IMR-90 (cell line): Measurements from ENCODE around the gene IMPG2. TPM values are rescaled to one million over a fixed set of nuclear protein-coding genes. Genes with fewer than 3 reads are reported as not detected.

Experiments
- ATAC-seq: fragments of 200-7000 bp; cut with Tn5 transposase; 2 replicates; pipeline ENCODE4 v1.9.1; 2020; ENCODE audit warnings: low read depth, mild to moderate bottlenecking, moderate library complexity
- BruUV-seq: library from RNA; stranded (reverse); fragments of 400-500 nt; replicated peaks from 2 replicates; lab custom pipeline; 2021; lab: Mats Ljungman, UMichigan
- CTCF ChIA-PET: fragments of 300-600 bp; formaldehyde crosslinking; extraction: SDS; loops from one replicate; lab custom pipeline; 2021; ENCODE audit warnings: antibody characterized with exemption; lab: Yijun Ruan, JAX
- POLR2A ChIA-PET: fragments of 300-600 bp; sonication (Branson Sonifier 250); formaldehyde crosslinking; loops from one replicate; lab custom pipeline; 2022; ENCODE audit warnings: antibody characterized with exemption; ENCODE audit not compliant: unreplicated experiment; lab: Charles Lee
- DNase-seq: peaks from one replicate; pipeline ENCODE4 v3.0.0; 2013
- H2AFZ ChIP-seq: replicated peaks from 2 replicates; pipeline ENCODE3; 2013; ENCODE audit warnings: low read length, mild to moderate bottlenecking; ENCODE audit not compliant: poor library complexity
- H2AK5ac ChIP-seq: 2 replicates; pipeline ENCODE4 v1.6.1; 2013; ENCODE audit warnings: low read depth, low read length, inconsistent platforms
- H2AK9ac ChIP-seq: replicated peaks from 2 replicates; pipeline ENCODE3; 2013; ENCODE audit warnings: mild to moderate bottlenecking, low read depth, low read length, moderate library complexity; ENCODE audit not compliant: poor library complexity
- H2BK120ac ChIP-seq: 2 replicates; pipeline ENCODE4 v1.6.1; 2013; ENCODE audit warnings: low read depth, low read length, inconsistent platforms
- H2BK15ac ChIP-seq: 3 replicates; pipeline ENCODE4 v1.6.1; 2013; ENCODE audit warnings: low read depth, low read length, inconsistent platforms
- H2BK20ac ChIP-seq: 2 replicates; pipeline ENCODE4 v1.6.1; 2013; ENCODE audit warnings: low read depth, mild to moderate bottlenecking, inconsistent platforms, low read length, moderate library complexity
- H2BK5ac ChIP-seq: 2 replicates; pipeline ENCODE4 v1.6.1; 2013; ENCODE audit warnings: mild to moderate bottlenecking, low read depth, low read length, inconsistent platforms; ENCODE audit not compliant: poor library complexity, severe bottlenecking
- H3K14ac ChIP-seq: replicated peaks from 2 replicates; pipeline ENCODE4 v1.6.1; 2013; ENCODE audit warnings: low read depth, low read length, inconsistent platforms
- H3K18ac ChIP-seq: 2 replicates; pipeline ENCODE4 v1.6.1; 2013; ENCODE audit warnings: low read depth, low read length, control low read depth
- H3K23ac ChIP-seq: 2 replicates; pipeline ENCODE4 v1.6.1; 2013; ENCODE audit warnings: low read depth, low read length, inconsistent platforms
- H3K27ac ChIP-seq: 2 replicates; pipeline ENCODE4 v1.5.1; 2013; ENCODE audit warnings: mild to moderate bottlenecking, control low read depth, low read length; ENCODE audit not compliant: insufficient read depth
- H3K27me3 ChIP-seq: 2 replicates; pipeline ENCODE4 v1.6.1; 2013; ENCODE audit warnings: low read length; ENCODE audit not compliant: control insufficient read depth, insufficient read depth
- H3K36me3 ChIP-seq: 2 replicates; pipeline ENCODE4 v1.6.1; 2013; ENCODE audit warnings: low read length, mixed read lengths; ENCODE audit not compliant: control insufficient read depth, insufficient read depth
- H3K4ac ChIP-seq: 2 replicates; pipeline ENCODE4 v1.6.1; 2013; ENCODE audit warnings: low read depth, low read length, inconsistent platforms
- H3K4me1 ChIP-seq: 2 replicates; pipeline ENCODE4 v1.6.1; 2013; ENCODE audit warnings: low read length, mixed read lengths; ENCODE audit not compliant: control insufficient read depth, insufficient read depth
- H3K4me2 ChIP-seq: 2 replicates; pipeline ENCODE4 v1.6.1; 2013; ENCODE audit warnings: low read depth, mild to moderate bottlenecking, control low read depth, low read length, moderate library complexity
- H3K4me3 ChIP-seq: 2 replicates; pipeline ENCODE4 v1.5.1; 2013; ENCODE audit warnings: low read depth, mild to moderate bottlenecking, control low read depth, low read length, moderate library complexity; ENCODE audit not compliant: insufficient read depth
- H3K56ac ChIP-seq: 2 replicates; pipeline ENCODE4 v1.6.1; 2013; ENCODE audit warnings: low read length, inconsistent platforms; ENCODE audit not compliant: insufficient read depth; ENCODE audit errors: extremely low read depth
- H3K79me1 ChIP-seq, 2 experiments: 2 replicates each; pipeline ENCODE4 v1.6.1; 2013; ENCODE audit warnings: low read length in 2 of 2, inconsistent platforms in 1 of 2, low read depth in 1 of 2
- H3K9ac ChIP-seq: 2 replicates; pipeline ENCODE4 v1.6.1; 2013; ENCODE audit warnings: low read depth, low read length, control low read depth
- H3K9me1 ChIP-seq: 2 replicates; pipeline ENCODE4 v1.6.1; 2013; ENCODE audit warnings: low read length, inconsistent platforms; ENCODE audit not compliant: insufficient read depth
- H3K9me3 ChIP-seq: 2 replicates; pipeline ENCODE4 v1.6.1; 2013; ENCODE audit warnings: low read length; ENCODE audit not compliant: control insufficient read depth, insufficient read depth
- H4K20me1 ChIP-seq: 2 replicates; pipeline ENCODE4 v1.6.1; 2013; ENCODE audit warnings: low read length, inconsistent platforms; ENCODE audit not compliant: insufficient read depth
- H4K5ac ChIP-seq: 2 replicates; pipeline ENCODE4 v1.6.1; 2013; ENCODE audit warnings: mild to moderate bottlenecking, low read depth, low read length, control low read depth
- H4K8ac ChIP-seq, 2 experiments: 2 replicates each; pipeline ENCODE4 v1.6.1; 2013; ENCODE audit warnings: low read depth in 2 of 2, low read length in 2 of 2, control low read depth in 1 of 2, inconsistent platforms in 1 of 2
- H4K91ac ChIP-seq: 2 replicates; pipeline ENCODE4 v1.6.1; 2013; ENCODE audit warnings: low read depth, low read length, inconsistent platforms; ENCODE audit not compliant: insufficient read depth
- BHLHE40 ChIP-seq: fragments of 150-350 bp; IDR thresholded peaks from 2 replicates; pipeline ENCODE4 v1.6.1; 2016; ENCODE audit warnings: mild to moderate bottlenecking, low read depth, low read length
- CEBPB ChIP-seq: IDR thresholded peaks from 2 replicates; pipeline ENCODE4 v1.6.1; 2012; ENCODE audit warnings: low read depth, low read length, improper control_type of control experiment
- CHD1 ChIP-seq: IDR thresholded peaks from 2 replicates; pipeline ENCODE4 v1.6.1; 2012; ENCODE audit warnings: low read depth, low read length, improper control_type of control experiment
- CTCF ChIP-seq: conservative IDR thresholded peaks from 2 replicates; pipeline ENCODE4 v1.5.1; 2012; ENCODE audit warnings: mild to moderate bottlenecking, low read depth, low read length, improper control_type of control experiment
- ELK1 ChIP-seq: fragments of 150-350 bp; IDR thresholded peaks from 2 replicates; pipeline ENCODE4 v1.6.1; 2016; ENCODE audit warnings: low read depth, mild to moderate bottlenecking, low read length, moderate library complexity, borderline replicate concordance
- FOS ChIP-seq: fragments of 150-350 bp; IDR thresholded peaks from 2 replicates; pipeline ENCODE4 v1.6.1; 2016; ENCODE audit warnings: low read depth, low read length
- MAFK ChIP-seq: IDR thresholded peaks from 2 replicates; pipeline ENCODE4 v1.6.1; 2012; ENCODE audit warnings: low read depth, low read length, improper control_type of control experiment
- MAZ ChIP-seq: IDR thresholded peaks from 2 replicates; pipeline ENCODE4 v1.6.1; 2012; ENCODE audit warnings: low read depth, mild to moderate bottlenecking, low read length, improper control_type of control experiment, moderate library complexity, borderline replicate concordance
- MXI1 ChIP-seq: IDR thresholded peaks from 2 replicates; pipeline ENCODE4 v1.6.1; 2012; ENCODE audit warnings: low read depth, mild to moderate bottlenecking, low read length, moderate library complexity, borderline replicate concordance
- NFE2L2 ChIP-seq: fragments of 150-350 bp; IDR thresholded peaks from 2 replicates; pipeline ENCODE4 v1.6.1; 2016; ENCODE audit warnings: low read depth, mild to moderate bottlenecking, low read length
- POLR2A ChIP-seq: IDR thresholded peaks from 2 replicates; pipeline ENCODE4 v1.6.1; 2012; ENCODE audit warnings: mild to moderate bottlenecking, low read depth, low read length
- RAD21 ChIP-seq: IDR thresholded peaks from 2 replicates; pipeline ENCODE4 v1.6.1; 2012; ENCODE audit warnings: low read length, improper control_type of control experiment
- RCOR1 ChIP-seq: IDR thresholded peaks from 2 replicates; pipeline ENCODE4 v1.6.1; 2012; ENCODE audit warnings: mild to moderate bottlenecking, low read length, improper control_type of control experiment; ENCODE audit not compliant: insufficient replicate concordance
- RFX5 ChIP-seq: IDR thresholded peaks from 2 replicates; pipeline ENCODE4 v1.8.0; 2012; ENCODE audit warnings: low read depth, mild to moderate bottlenecking, low read length, moderate library complexity
- SMC3 ChIP-seq: fragments of 150-350 bp; IDR thresholded peaks from 2 replicates; pipeline ENCODE4 v1.6.1; 2016; ENCODE audit warnings: low read depth, mild to moderate bottlenecking, antibody characterized with exemption, low read length, moderate library complexity
- USF2 ChIP-seq: fragments of 150-350 bp; IDR thresholded peaks from 2 replicates; pipeline ENCODE4 v1.6.1; 2017; ENCODE audit warnings: mild to moderate bottlenecking, antibody characterized with exemption, low read length, low read depth
- WGBS, 2 experiments: methylation state at CpG; one replicate each; pipeline versions ENCODE4 v1.1.5 to v1.1.7; 2013; ENCODE audit warnings: missing lambda C conversion rate in 2 of 2; ENCODE audit not compliant: insufficient read length in 1 of 2; ENCODE audit errors: extremely low coverage in 2 of 2; 5-methylcytosine and 5-hydroxymethylcytosine counted together
- dilution Hi-C: fragments of 300-500 bp; cut with HindIII; formaldehyde crosslinking; loops from one replicate; pipeline ENCODE4 v1.14.3; 2018; ENCODE audit warnings: low sequenced_read_pairs; ENCODE audit not compliant: unreplicated experiment
- in situ Hi-C: fragments of 300-500 bp; cut with MboI; formaldehyde crosslinking; loops from 3 replicates; pipeline ENCODE4 v1.14.3; 2019; ENCODE audit warnings: low sequenced_read_pairs, inconsistent platforms, mixed read lengths
- intact Hi-C: fragments of 100-400 bp; cut with micrococcal nuclease; formaldehyde crosslinking; loops from 2 replicates; pipeline ENCODE4 v1.10.0; 2022
- polyA plus RNA-seq, 3 experiments: library from polyadenylated mRNA; depleted of rRNA; stranded (reverse); fragments of >200 nt; gene quantifications; 2 replicates each; pipeline ENCODE4 v1.2.3, GENCODE V29; 2012; ENCODE audit warnings: low replicate concordance in 1 of 3
- total RNA-seq: library from RNA; depleted of rRNA; stranded (reverse); fragments of >200 nt; gene quantifications from 2 replicates; pipeline ENCODE4 v1.2.3, GENCODE V29; 2012

The IMPG2 gene
- total and polyA plus RNA-seq, 2 of the 4 experiments (the other 2 are of a cell fraction): 0.10 to 0.18 TPM

- no peak overlapping the region for H3K4me2 ChIP-seq
- H2BK20ac ChIP-seq: no peak overlapping the region
- H3K27me3 ChIP-seq: no peaks in the 10 kb centered on the region
- ChIA-PET CTCF (interaction anchor here (0.9 kb wide), 1 partner anchor 13 kb away, joined by 3 read pairs; no protein-coding TSS in a partner anchor), POLR2A (no interaction called here)
- H3K23ac ChIP-seq: no peak overlapping the region
- no peak overlapping the region for H3K27ac ChIP-seq
- no peak overlapping the region for H2BK5ac ChIP-seq
- BruUV-seq: no TSS peak
- no peak overlapping the region for H2AFZ ChIP-seq
- no CpG with 5 or more reads among the region's 5 CpGs for WGBS, 2 experiments
- no peak overlapping the region for H2AK5ac ChIP-seq
- no peak overlapping the region for H2AK9ac ChIP-seq
- H3K9me1 ChIP-seq: peaks cover 4% of the 10 kb centered on the region
- no peak overlapping the region for H4K8ac ChIP-seq
- no peak overlapping the region for H3K56ac ChIP-seq
- no peak overlapping the region for H3K9ac ChIP-seq
- no peak overlapping the region for H3K14ac ChIP-seq
- TF ChIP-seq BHLHE40: no peak
- no peak for TF ChIP-seq RFX5
- no peak for TF ChIP-seq MAZ
- TF ChIP-seq CEBPB: no peak
- TF ChIP-seq POLR2A: no peak
- TF ChIP-seq MAFK: no peak
- TF ChIP-seq MXI1: no peak
- TF ChIP-seq RAD21: no peak
- no peak for TF ChIP-seq CHD1
- TF ChIP-seq CTCF: no peak
- no peak for TF ChIP-seq USF2
- no peak for TF ChIP-seq SMC3
- TF ChIP-seq ELK1: no peak
- no peak for TF ChIP-seq NFE2L2
- no peak for TF ChIP-seq FOS
- no peak for TF ChIP-seq RCOR1
- DNase-seq: no peak
- no peaks in the 10 kb centered on the region for H3K36me3 ChIP-seq
- no peak overlapping the region for H3K18ac ChIP-seq
- in situ Hi-C loops (no loop called here), intact Hi-C loops (no loop called here), dilution Hi-C loops (no loop called here)
- H3K9me3 ChIP-seq: no peaks in the 10 kb centered on the region
- no peak overlapping the region for H4K91ac ChIP-seq
- H3K4me3 ChIP-seq: no peak overlapping the region
- H2BK15ac ChIP-seq: no peak overlapping the region
- no peaks in the 10 kb centered on the region for H4K20me1 ChIP-seq
- no peak overlapping the region for H4K5ac ChIP-seq
- H2BK120ac ChIP-seq: no peak overlapping the region
- H3K79me1 ChIP-seq: no peaks in the 10 kb centered on the region
- peaks cover 2% of the 10 kb centered on the region; the same call in 1 of the 2 replicates for H3K4me1 ChIP-seq
- no peak overlapping the region for H3K4ac ChIP-seq
- no peak for ATAC-seq
These were observed 137.2 kb downstream of the IMPG2 start for GRCh38 chr3:101183151-101183550.
